ENCODE data around the gene CD38.

CD38 gene

GRCh38 chr4:15884666-15885065 lies 106.5 kb downstream of the CD38 start:
- no peak overlapping the region for H3K4me3 ChIP-seq (replicated peaks; ENCODE audit: low read depth, low read length)
- no peak for TF ChIP-seq CTCF (IDR thresholded peaks at IDR 0.05; ENCODE audit: low read length, missing control alignments)
- no peak for DNase-seq (ENCODE audit: low read depth)

GRCh38 chr4:15885422-15885821 lies 107.3 kb downstream of the CD38 start:
- no peak for TF ChIP-seq CTCF (IDR thresholded peaks at IDR 0.05; ENCODE audit: low read length, missing control alignments)
- DNase-seq (ENCODE audit: low read depth), result no peak
- H3K4me3 ChIP-seq (replicated peaks; ENCODE audit: low read depth, low read length), result no peak overlapping the region

GRCh38 chr4:15888515-15888914 lies 110.4 kb downstream of the CD38 start:
- DNase-seq (ENCODE audit: low read depth), result peak; percentile 1
- no peak for TF ChIP-seq CTCF (IDR thresholded peaks at IDR 0.05; ENCODE audit: low read length, missing control alignments)
- no peak overlapping the region for H3K4me3 ChIP-seq (replicated peaks; ENCODE audit: low read depth, low read length)

- no peak overlapping the region for H3K4me3 ChIP-seq (replicated peaks; ENCODE audit: low read depth, low read length)
- no peak for TF ChIP-seq CTCF (IDR thresholded peaks at IDR 0.05; ENCODE audit: low read length, missing control alignments)
- DNase-seq (ENCODE audit: low read depth), result no peak
These were observed 112.2 kb downstream of the CD38 start for GRCh38 chr4:15890246-15890829.

- no peak for DNase-seq (ENCODE audit: low read depth)
- TF ChIP-seq CTCF (IDR thresholded peaks at IDR 0.05; ENCODE audit: low read length, missing control alignments), result no peak
- no peak overlapping the region for H3K4me3 ChIP-seq (replicated peaks; ENCODE audit: low read depth, low read length)
These were observed 113.2 kb downstream of the CD38 start for GRCh38 chr4:15891312-15891711.

- no peak for TF ChIP-seq CTCF (IDR thresholded peaks at IDR 0.05; ENCODE audit: low read length, missing control alignments)
- peak; percentile 98 for DNase-seq (ENCODE audit: low read depth)
- no peak overlapping the region for H3K4me3 ChIP-seq (replicated peaks; ENCODE audit: low read depth, low read length)
These were observed 115.8 kb downstream of the CD38 start for GRCh38 chr4:15893962-15894361.

GRCh38 chr4:15894393-15894792 lies 116.3 kb downstream of the CD38 start:
- H3K4me3 ChIP-seq (replicated peaks; ENCODE audit: low read depth, low read length), result no peak overlapping the region
- TF ChIP-seq CTCF (IDR thresholded peaks at IDR 0.05; ENCODE audit: low read length, missing control alignments), result no peak
- no peak for DNase-seq (ENCODE audit: low read depth)
